SK-N-SH (cell line): ENCODE measurements around the gene PKNOX2.

Experiments used
- MXI1 ChIP-seq: IDR thresholded peaks from 2 replicates; pipeline ENCODE4 v1.6.1; 2012; ENCODE audit warnings: mild to moderate bottlenecking, low read depth, low read length, improper control_type of control experiment
- RFX5 ChIP-seq: IDR thresholded peaks from 2 replicates; pipeline ENCODE4 v1.6.1; 2012; ENCODE audit warnings: mild to moderate bottlenecking, improper control_type of control experiment, low read length
- SIN3A ChIP-seq: IDR thresholded peaks from 2 replicates; pipeline ENCODE4 v1.6.1; 2012; ENCODE audit warnings: low read depth, mild to moderate bottlenecking, low read length, moderate library complexity, borderline replicate concordance
- SMC3 ChIP-seq: IDR thresholded peaks from 2 replicates; pipeline ENCODE4 v1.6.1; 2012; ENCODE audit warnings: low read depth, low read length, improper control_type of control experiment
- TF ChIP-seq, protein P1 (sequence below): fragments of 200-600 bp; sonication (generic); IDR thresholded peaks from 2 replicates; pipeline ENCODE4 v1.6.1; 2017; ENCODE audit warnings: antibody characterized with exemption, mild to moderate bottlenecking, moderate library complexity
- TF ChIP-seq, protein P2 (sequence below): IDR thresholded peaks from 2 replicates; pipeline ENCODE4 v1.6.1; 2012; ENCODE audit warnings: mild to moderate bottlenecking, low read depth, low read length, moderate library complexity

DNA sequence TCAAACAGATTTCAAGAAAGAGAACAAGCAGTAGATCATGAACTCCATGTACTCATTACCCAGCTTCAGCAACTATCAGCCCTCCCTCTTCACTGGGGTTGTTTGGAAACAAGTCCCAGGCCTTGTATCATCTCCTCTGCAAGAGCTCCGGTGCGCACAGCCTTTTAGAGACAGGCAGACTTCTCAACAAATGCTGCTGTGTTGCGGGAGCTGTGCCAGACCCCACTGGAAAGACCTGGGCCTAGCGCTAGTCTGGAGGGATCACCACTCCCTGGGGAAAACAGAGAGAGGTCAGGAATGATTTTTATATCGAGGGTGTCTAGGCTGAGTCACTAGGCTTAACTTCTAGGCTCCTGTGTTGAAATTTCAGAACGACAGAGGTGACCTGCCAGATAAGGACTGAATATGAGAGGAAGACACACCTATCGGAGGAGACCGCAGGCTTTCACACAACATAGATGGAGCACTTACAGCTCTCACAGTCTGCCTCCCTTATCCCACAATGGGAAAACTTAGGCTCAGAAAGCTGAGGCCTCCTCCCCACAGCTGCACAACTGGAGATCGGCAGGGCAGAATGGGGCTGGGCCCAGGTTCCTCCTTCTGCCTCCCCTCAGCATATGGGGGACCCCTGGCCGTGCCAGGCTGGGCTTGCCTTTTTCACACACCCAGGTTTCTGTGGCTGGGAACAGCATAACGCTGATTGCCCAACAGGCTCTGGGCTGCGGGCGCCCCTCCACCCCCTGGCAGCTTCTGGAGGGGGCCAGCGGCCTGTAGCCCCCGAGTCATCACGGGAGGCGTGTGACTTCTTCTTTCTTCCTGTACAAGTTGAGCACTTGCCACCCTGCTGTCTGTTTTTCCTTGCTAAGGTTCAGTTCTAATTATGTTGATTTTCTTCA, 86.0 kb downstream of the PKNOX2 start:
- TF ChIP-seq, protein P1, sequence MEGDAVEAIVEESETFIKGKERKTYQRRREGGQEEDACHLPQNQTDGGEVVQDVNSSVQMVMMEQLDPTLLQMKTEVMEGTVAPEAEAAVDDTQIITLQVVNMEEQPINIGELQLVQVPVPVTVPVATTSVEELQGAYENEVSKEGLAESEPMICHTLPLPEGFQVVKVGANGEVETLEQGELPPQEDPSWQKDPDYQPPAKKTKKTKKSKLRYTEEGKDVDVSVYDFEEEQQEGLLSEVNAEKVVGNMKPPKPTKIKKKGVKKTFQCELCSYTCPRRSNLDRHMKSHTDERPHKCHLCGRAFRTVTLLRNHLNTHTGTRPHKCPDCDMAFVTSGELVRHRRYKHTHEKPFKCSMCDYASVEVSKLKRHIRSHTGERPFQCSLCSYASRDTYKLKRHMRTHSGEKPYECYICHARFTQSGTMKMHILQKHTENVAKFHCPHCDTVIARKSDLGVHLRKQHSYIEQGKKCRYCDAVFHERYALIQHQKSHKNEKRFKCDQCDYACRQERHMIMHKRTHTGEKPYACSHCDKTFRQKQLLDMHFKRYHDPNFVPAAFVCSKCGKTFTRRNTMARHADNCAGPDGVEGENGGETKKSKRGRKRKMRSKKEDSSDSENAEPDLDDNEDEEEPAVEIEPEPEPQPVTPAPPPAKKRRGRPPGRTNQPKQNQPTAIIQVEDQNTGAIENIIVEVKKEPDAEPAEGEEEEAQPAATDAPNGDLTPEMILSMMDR: no peak
- TF ChIP-seq SMC3: no peak
- no peak for TF ChIP-seq MXI1
- no peak for TF ChIP-seq SIN3A
- TF ChIP-seq, protein P2, sequence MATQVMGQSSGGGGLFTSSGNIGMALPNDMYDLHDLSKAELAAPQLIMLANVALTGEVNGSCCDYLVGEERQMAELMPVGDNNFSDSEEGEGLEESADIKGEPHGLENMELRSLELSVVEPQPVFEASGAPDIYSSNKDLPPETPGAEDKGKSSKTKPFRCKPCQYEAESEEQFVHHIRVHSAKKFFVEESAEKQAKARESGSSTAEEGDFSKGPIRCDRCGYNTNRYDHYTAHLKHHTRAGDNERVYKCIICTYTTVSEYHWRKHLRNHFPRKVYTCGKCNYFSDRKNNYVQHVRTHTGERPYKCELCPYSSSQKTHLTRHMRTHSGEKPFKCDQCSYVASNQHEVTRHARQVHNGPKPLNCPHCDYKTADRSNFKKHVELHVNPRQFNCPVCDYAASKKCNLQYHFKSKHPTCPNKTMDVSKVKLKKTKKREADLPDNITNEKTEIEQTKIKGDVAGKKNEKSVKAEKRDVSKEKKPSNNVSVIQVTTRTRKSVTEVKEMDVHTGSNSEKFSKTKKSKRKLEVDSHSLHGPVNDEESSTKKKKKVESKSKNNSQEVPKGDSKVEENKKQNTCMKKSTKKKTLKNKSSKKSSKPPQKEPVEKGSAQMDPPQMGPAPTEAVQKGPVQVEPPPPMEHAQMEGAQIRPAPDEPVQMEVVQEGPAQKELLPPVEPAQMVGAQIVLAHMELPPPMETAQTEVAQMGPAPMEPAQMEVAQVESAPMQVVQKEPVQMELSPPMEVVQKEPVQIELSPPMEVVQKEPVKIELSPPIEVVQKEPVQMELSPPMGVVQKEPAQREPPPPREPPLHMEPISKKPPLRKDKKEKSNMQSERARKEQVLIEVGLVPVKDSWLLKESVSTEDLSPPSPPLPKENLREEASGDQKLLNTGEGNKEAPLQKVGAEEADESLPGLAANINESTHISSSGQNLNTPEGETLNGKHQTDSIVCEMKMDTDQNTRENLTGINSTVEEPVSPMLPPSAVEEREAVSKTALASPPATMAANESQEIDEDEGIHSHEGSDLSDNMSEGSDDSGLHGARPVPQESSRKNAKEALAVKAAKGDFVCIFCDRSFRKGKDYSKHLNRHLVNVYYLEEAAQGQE: no peak
- no peak for TF ChIP-seq RFX5
